HCT116 (cell line): ENCODE measurements around the gene ALK. TPM values are rescaled to one million over a fixed set of nuclear protein-coding genes. Genes with fewer than 3 reads are reported as not detected.

ENCODE experiments used
- ATAC-seq: fragments of 200-7000 bp; cut with Tn5 transposase; 2 replicates; pipeline ENCODE4 v1.9.1; 2020; ENCODE audit warnings: mild to moderate bottlenecking, moderate library complexity
- BruUV-seq: library from RNA; stranded (reverse); fragments of 400-500 nt; replicated peaks from 2 replicates; lab custom pipeline; 2021; lab: Mats Ljungman, UMichigan
- CTCF ChIA-PET: fragments of 300-600 bp; sonication (Branson Sonifier 250); formaldehyde crosslinking; loops from one replicate; lab custom pipeline; 2021; ENCODE audit warnings: antibody characterized with exemption; lab: Charles Lee
- POLR2A ChIA-PET: fragments of 300-600, 350-600 bp; sonication (Branson Sonifier 250); formaldehyde crosslinking; loops from one replicate; lab custom pipeline; 2021; ENCODE audit warnings: antibody characterized with exemption; lab: Charles Lee
- RAD21 ChIA-PET, 2 experiments: fragments of 300-600 bp; sonication (Branson Sonifier 250); formaldehyde crosslinking; loops; one replicate each; lab custom pipeline; 2023; ENCODE audit warnings: low total read pairs in 2 of 2; ENCODE audit not compliant: uncharacterized antibody in 2 of 2, unreplicated experiment in 2 of 2, low non-redundant PET in 1 of 2; lab: Charles Lee
- DNase-seq: peaks from one replicate; pipeline ENCODE4 v3.0.0-alpha.2; 2010; ENCODE audit warnings: low read depth, low spot score
- H2AFZ ChIP-seq: fragments of 200-600 bp; shearing (Covaris generic), sonication (generic); 2 replicates; pipeline ENCODE4 v1.6.1; 2017; ENCODE audit warnings: low read depth, mixed run types, mixed read lengths, antibody characterized with exemption, low read length; ENCODE audit not compliant: poor library complexity, severe bottlenecking
- H3K27ac ChIP-seq: 2 replicates; pipeline ENCODE4 v1.5.1; 2012; ENCODE audit warnings: low read depth, low read length
- H3K27me3 ChIP-seq: fragments of 200-600 bp; sonication (generic); 2 replicates; pipeline ENCODE4 v1.6.1; 2016; ENCODE audit warnings: mixed run types, low read length, mixed read lengths; ENCODE audit not compliant: insufficient read depth
- H3K36me3 ChIP-seq, 2 experiments: fragments of 200-500 bp in 1 of 2; fragments of 200-600 bp in 1 of 2; sonication (Bioruptor generic) in 1 of 2; sonication (generic) in 1 of 2; 2 replicates each; pipeline versions ENCODE4 v1.5.1 to v1.6.1; 2014 to 2016; ENCODE audit warnings: low read length in 2 of 2, inconsistent platforms in 1 of 2, mixed read lengths in 1 of 2, mixed run types in 1 of 2; ENCODE audit not compliant: insufficient read depth in 2 of 2, control insufficient read depth in 1 of 2
- H3K4me1 ChIP-seq, 2 experiments: fragments of 200-600 bp in 1 of 2; sonication (generic) in 1 of 2; 2 replicates each; pipeline versions ENCODE4 v1.5.1 to v1.6.1; 2012 to 2017; ENCODE audit warnings: low read length in 2 of 2, inconsistent platforms in 1 of 2, mild to moderate bottlenecking in 1 of 2, mixed read lengths in 1 of 2, mixed run types in 1 of 2, moderate library complexity in 1 of 2; ENCODE audit not compliant: insufficient read depth in 2 of 2, control insufficient read depth in 1 of 2
- H3K4me2 ChIP-seq: fragments of 200-600 bp; sonication (generic); 2 replicates; pipeline ENCODE4 v1.6.1; 2017; ENCODE audit warnings: mixed run types, low read length, mixed read lengths
- H3K4me3 ChIP-seq, 2 experiments: fragments of 200-600 bp in 1 of 2; sonication (generic) in 1 of 2; replicated peaks in 1 of 2; 2 replicates each; pipeline ENCODE4 v1.5.1; 2011 to 2016; ENCODE audit warnings: low read length in 2 of 2, control low read depth in 1 of 2, low read depth in 1 of 2, mild to moderate bottlenecking in 1 of 2, mixed read lengths in 1 of 2, mixed run types in 1 of 2
- H3K79me2 ChIP-seq: fragments of 200-600 bp; sonication (generic); 2 replicates; pipeline ENCODE4 v1.6.1; 2017; ENCODE audit warnings: mild to moderate bottlenecking, mixed run types, low read length, moderate library complexity, mixed read lengths; ENCODE audit not compliant: insufficient read depth
- H3K9ac ChIP-seq: fragments of 200-600 bp; sonication (generic); 2 replicates; pipeline ENCODE4 v1.6.1; 2016; ENCODE audit warnings: low read length, mixed read lengths
- H3K9me2 ChIP-seq: fragments of 200-600 bp; sonication (generic), shearing (Covaris generic); 2 replicates; pipeline ENCODE4 v1.6.1; 2017; ENCODE audit warnings: mixed run types, mild to moderate bottlenecking, moderate library complexity; ENCODE audit not compliant: insufficient read depth
- H3K9me3 ChIP-seq, 2 experiments: fragments of 200-500 bp in 1 of 2; fragments of 200-600 bp in 1 of 2; sonication (Bioruptor generic) in 1 of 2; sonication (generic) in 1 of 2; 2 replicates each; pipeline ENCODE4 v1.6.1; 2014 to 2017; ENCODE audit warnings: low read length in 2 of 2, mixed read lengths in 2 of 2, inconsistent platforms in 1 of 2, low read depth in 1 of 2, mild to moderate bottlenecking in 1 of 2, mixed run types in 1 of 2, moderate library complexity in 1 of 2; ENCODE audit not compliant: control insufficient read depth in 1 of 2, insufficient read depth in 1 of 2
- H4K20me1 ChIP-seq: fragments of 200-600 bp; sonication (generic), shearing (Covaris generic); 2 replicates; pipeline ENCODE4 v1.6.1; 2017; ENCODE audit warnings: mixed run types, mild to moderate bottlenecking, moderate library complexity; ENCODE audit not compliant: insufficient read depth
- CEBPB ChIP-seq: IDR thresholded peaks from 2 replicates; pipeline ENCODE4 v1.6.1; 2012; ENCODE audit warnings: low read depth
- EGR1 ChIP-seq: IDR thresholded peaks from 2 replicates; pipeline ENCODE4 v1.6.1; 2012; ENCODE audit warnings: low read depth
- EZH2phosphoT487 ChIP-seq: fragments of 200-600 bp; IDR thresholded peaks from 2 replicates; pipeline ENCODE4 v1.6.1; 2018; ENCODE audit warnings: antibody characterized with exemption, borderline replicate concordance
- FOSL1 ChIP-seq: IDR thresholded peaks from 2 replicates; pipeline ENCODE4 v1.6.1; 2012; ENCODE audit warnings: low read depth
- JUND ChIP-seq: IDR thresholded peaks from 2 replicates; pipeline ENCODE4 v1.6.1; 2012
- RAD21 ChIP-seq: IDR thresholded peaks from 2 replicates; pipeline ENCODE4 v1.6.1; 2012; ENCODE audit warnings: low read depth, mild to moderate bottlenecking
- SP1 ChIP-seq: IDR thresholded peaks from 2 replicates; pipeline ENCODE4 v1.6.1; 2012; ENCODE audit warnings: low read depth
- SRF ChIP-seq: IDR thresholded peaks from 2 replicates; pipeline ENCODE4 v1.6.1; 2012; ENCODE audit warnings: low read depth
- YY1 ChIP-seq: IDR thresholded peaks from 2 replicates; pipeline ENCODE4 v1.6.1; 2011; ENCODE audit warnings: low read length, low read depth, moderate library complexity, mild to moderate bottlenecking; ENCODE audit not compliant: insufficient replicate concordance; ENCODE audit errors: extremely low read depth
- ZNF274 ChIP-seq: fragments of 200-500 bp; sonication (Bioruptor generic); IDR thresholded peaks from 2 replicates; pipeline ENCODE4 v1.6.1; 2014; ENCODE audit warnings: mild to moderate bottlenecking, low read depth, low read length, inconsistent platforms
- intact Hi-C: fragments of 100-400 bp; cut with micrococcal nuclease; formaldehyde crosslinking; loops from 2 replicates; pipeline ENCODE4 v1.10.0; 2022
- total RNA-seq: library from RNA; stranded (reverse); gene quantifications from one replicate; pipeline ENCODE4 v1.2.1, GENCODE V29; 2021; ENCODE audit not compliant: unreplicated experiment
- TF ChIP-seq, protein P1 (sequence below): IDR thresholded peaks from 2 replicates; pipeline ENCODE4 v1.6.1; 2012

ALK gene
- total RNA-seq, 1 experiment from 2014 or later, result not detected

GRCh38 chr2:29917781-29918180 lies 3.6 kb downstream of the ALK start:
- Histone ChIP-seq H3K36me3 (no peaks in the 10 kb centered on the region), H4K20me1 (no peaks in the 10 kb centered on the region), H3K9ac (no peak overlapping the region), H3K27ac (no peak overlapping the region), H3K4me1 (no peaks in the 10 kb centered on the region), H3K4me2 (no peak overlapping the region)
- intact Hi-C loops, result no loop called here
- POLR2A ChIA-PET, result no interaction called here
- no peak for TF ChIP-seq RAD21
- TF ChIP-seq EGR1, result no peak
- no peak for TF ChIP-seq FOSL1
- no peak for TF ChIP-seq SP1
- no peak for TF ChIP-seq EZH2phosphoT487
- TF ChIP-seq YY1, result no peak
- no peak for TF ChIP-seq CEBPB
- no peak for TF ChIP-seq JUND
- TF ChIP-seq, protein P1, sequence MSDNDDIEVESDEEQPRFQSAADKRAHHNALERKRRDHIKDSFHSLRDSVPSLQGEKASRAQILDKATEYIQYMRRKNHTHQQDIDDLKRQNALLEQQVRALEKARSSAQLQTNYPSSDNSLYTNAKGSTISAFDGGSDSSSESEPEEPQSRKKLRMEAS, result no peak
- TF ChIP-seq, all 23 proteins: peak for 0
- Histone ChIP-seq H3K4me3 (no peak overlapping the region), H3K9me2 (no peaks in the 10 kb centered on the region), H3K79me2 (no peaks in the 10 kb centered on the region), H3K9me3 (no peaks in the 10 kb centered on the region), H3K27me3 (peaks cover 36% of the 10 kb centered on the region), H2AFZ (no peak overlapping the region)
- DNase-seq, result no peak
- ATAC-seq, result no peak
- ChIA-PET RAD21 (no interaction called here), CTCF (no interaction called here)
- BruUV-seq, result no TSS peak

GRCh38 chr2:29916571-29916970 lies 4.8 kb downstream of the ALK start:
- TF ChIP-seq ZNF274 (no peak), SRF (no peak)

More at GRCh38 chr2:29916571-29916970, 4.8 kb downstream of the ALK start:
- H3K79me2 ChIP-seq, result no peaks in the 10 kb centered on the region
- no peaks in the 10 kb centered on the region for H3K36me3 ChIP-seq
- H3K4me1 ChIP-seq, result no peaks in the 10 kb centered on the region
- DNase-seq, result no peak
- ChIA-PET POLR2A (no interaction called here), CTCF (no interaction called here), RAD21 (no interaction called here)
- peaks cover 29% of the 10 kb centered on the region; the same call in 1 of the 2 replicates for H3K27me3 ChIP-seq
- H3K9me3 ChIP-seq, result no peaks in the 10 kb centered on the region
- no peak overlapping the region for H3K4me2 ChIP-seq
- intact Hi-C loops, result no loop called here
- no peak overlapping the region for H2AFZ ChIP-seq
- H4K20me1 ChIP-seq, result no peaks in the 10 kb centered on the region
- no TSS peak for BruUV-seq
- H3K9me2 ChIP-seq, result no peaks in the 10 kb centered on the region
- H3K4me3 ChIP-seq, result no peak overlapping the region
- no peak overlapping the region for H3K9ac ChIP-seq
- H3K27ac ChIP-seq, result no peak overlapping the region
- ATAC-seq, result no peak
